OCI-LY7 (cell line): ENCODE measurements around the gene ATAD3A.
"Not testable (repeated sequence)": the region's sequence is repeated elsewhere in the genome, so short reads cannot be mapped to it uniquely, and the experiment has no call there.

Experiments
- EZH2phosphoT487 ChIP-seq: fragments of 200-600 bp; sonication (generic); IDR thresholded peaks from 2 replicates; pipeline ENCODE4 v1.6.1; 2018; ENCODE audit warnings: low read depth, borderline replicate concordance, mild to moderate bottlenecking, mixed run types, antibody characterized with exemption, low read length, moderate library complexity, mixed read lengths
- TF ChIP-seq, protein P1 (sequence below): fragments of 200-600 bp; sonication (generic); conservative IDR thresholded peaks from 2 replicates; pipeline ENCODE4 v1.5.1; 2014; ENCODE audit warnings: mild to moderate bottlenecking, antibody characterized with exemption, low read length, moderate library complexity, mixed read lengths

DNA sequence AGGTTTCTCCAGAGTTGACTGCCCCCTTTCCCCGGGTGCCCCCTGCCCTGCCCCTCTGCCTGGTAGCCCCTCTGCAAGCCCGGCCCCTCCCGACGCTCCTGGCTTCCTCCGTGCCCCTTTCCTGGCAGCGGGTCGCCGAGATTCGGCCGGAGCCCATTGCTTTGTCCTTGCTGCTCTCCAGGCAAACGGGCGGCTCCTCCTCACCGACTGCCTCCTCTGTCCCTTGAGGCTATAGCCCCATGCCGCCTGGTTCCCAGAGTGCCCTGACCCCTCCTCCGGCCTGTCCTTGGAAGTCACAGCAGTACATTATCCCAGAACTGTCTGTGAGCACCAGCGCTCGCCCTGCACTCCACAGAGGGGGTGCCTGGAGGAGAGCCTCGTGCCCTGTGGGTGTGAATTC, 1.7 kb downstream of the ATAD3A start:
- TF ChIP-seq, protein P1, sequence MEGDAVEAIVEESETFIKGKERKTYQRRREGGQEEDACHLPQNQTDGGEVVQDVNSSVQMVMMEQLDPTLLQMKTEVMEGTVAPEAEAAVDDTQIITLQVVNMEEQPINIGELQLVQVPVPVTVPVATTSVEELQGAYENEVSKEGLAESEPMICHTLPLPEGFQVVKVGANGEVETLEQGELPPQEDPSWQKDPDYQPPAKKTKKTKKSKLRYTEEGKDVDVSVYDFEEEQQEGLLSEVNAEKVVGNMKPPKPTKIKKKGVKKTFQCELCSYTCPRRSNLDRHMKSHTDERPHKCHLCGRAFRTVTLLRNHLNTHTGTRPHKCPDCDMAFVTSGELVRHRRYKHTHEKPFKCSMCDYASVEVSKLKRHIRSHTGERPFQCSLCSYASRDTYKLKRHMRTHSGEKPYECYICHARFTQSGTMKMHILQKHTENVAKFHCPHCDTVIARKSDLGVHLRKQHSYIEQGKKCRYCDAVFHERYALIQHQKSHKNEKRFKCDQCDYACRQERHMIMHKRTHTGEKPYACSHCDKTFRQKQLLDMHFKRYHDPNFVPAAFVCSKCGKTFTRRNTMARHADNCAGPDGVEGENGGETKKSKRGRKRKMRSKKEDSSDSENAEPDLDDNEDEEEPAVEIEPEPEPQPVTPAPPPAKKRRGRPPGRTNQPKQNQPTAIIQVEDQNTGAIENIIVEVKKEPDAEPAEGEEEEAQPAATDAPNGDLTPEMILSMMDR, result not testable (repeated sequence)
- not testable (repeated sequence) for TF ChIP-seq EZH2phosphoT487
